Ishikawa (cell line): ENCODE data around the gene FAIM2.

Source experiments
- FOXM1 ChIP-seq: IDR thresholded peaks from 2 replicates; pipeline ENCODE4 v1.6.1; 2012; ENCODE audit warnings: low read depth, borderline replicate concordance
- YY1 ChIP-seq: IDR thresholded peaks from 2 replicates; pipeline ENCODE4 v1.6.1; 2012; ENCODE audit warnings: low read depth

DNA sequence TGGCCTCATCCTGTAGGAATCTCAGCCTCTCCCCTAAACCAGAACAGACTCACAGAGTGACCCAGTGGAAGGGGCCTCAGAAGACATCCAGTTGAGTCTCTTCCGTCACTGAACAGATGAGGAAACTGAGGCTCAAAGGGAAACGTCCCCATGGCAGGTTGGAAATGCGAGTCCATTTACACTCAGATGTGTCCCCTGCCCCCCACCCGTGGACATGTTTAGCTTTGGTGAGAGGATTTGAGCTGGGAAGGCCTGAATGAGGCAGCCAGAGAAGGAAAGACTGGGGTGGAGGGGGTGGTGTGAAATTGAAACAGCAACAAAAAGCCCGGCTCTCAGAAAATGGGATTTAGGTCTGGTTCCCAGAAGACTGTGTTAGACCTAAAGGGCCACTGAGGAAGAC, 1.7 kb downstream of the FAIM2 start:
- TF ChIP-seq FOXM1: no peak
- no peak for TF ChIP-seq YY1
